ENCODE measurements around the gene SERHL2. TPM values are rescaled to one million over a fixed set of nuclear protein-coding genes. Genes with fewer than 3 reads are reported as not detected.
"Not testable (repeated sequence)": the region's sequence is repeated elsewhere in the genome, so short reads cannot be mapped to it uniquely, and the experiment has no call there.

SERHL2 gene
- total RNA-seq, 1 donor from 2014 or later, result 4.4 TPM

DNA sequence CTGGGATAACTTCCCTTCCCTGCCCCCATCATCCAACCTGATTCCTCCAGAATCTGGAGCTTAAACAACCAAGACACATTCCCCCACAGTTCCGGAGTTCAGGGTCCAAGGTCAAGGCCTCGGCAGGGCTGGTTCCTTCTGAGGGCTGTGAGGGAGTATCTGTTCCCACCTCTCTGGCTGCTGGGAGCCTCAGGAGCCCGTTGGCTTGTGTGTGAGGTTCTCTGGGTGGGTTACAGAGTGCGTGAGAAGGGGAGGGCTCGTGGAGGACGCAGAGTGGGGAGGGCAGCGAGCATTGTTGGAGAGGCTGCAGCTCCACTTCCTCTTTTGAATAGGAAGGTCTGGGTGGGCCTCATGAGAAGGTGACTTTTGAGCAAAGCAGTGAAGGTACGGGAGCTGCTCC, 8.5 kb downstream of the SERHL2 start:
- intact Hi-C loops (cut with DNase I), result no loop called here
- H3K27me3 ChIP-seq, result no peaks in the 10 kb centered on the region
- H3K9me3 ChIP-seq, result no peaks in the 10 kb centered on the region
- no peak overlapping the region for H3K4me3 ChIP-seq
- no peak overlapping the region for H3K27ac ChIP-seq
- H3K36me3 ChIP-seq, result no peaks in the 10 kb centered on the region
- peaks cover 12% of the 10 kb centered on the region for H3K4me1 ChIP-seq
- DNase-seq (ENCODE audit: extremely low spot score in 2 of 2), result no peak
- TF ChIP-seq POLR2AphosphoS5 (IDR thresholded peaks at IDR 0.05; ENCODE audit: insufficient read depth in 1 of 2, low read depth in 1 of 2), result no peak
- TF ChIP-seq, protein P1, sequence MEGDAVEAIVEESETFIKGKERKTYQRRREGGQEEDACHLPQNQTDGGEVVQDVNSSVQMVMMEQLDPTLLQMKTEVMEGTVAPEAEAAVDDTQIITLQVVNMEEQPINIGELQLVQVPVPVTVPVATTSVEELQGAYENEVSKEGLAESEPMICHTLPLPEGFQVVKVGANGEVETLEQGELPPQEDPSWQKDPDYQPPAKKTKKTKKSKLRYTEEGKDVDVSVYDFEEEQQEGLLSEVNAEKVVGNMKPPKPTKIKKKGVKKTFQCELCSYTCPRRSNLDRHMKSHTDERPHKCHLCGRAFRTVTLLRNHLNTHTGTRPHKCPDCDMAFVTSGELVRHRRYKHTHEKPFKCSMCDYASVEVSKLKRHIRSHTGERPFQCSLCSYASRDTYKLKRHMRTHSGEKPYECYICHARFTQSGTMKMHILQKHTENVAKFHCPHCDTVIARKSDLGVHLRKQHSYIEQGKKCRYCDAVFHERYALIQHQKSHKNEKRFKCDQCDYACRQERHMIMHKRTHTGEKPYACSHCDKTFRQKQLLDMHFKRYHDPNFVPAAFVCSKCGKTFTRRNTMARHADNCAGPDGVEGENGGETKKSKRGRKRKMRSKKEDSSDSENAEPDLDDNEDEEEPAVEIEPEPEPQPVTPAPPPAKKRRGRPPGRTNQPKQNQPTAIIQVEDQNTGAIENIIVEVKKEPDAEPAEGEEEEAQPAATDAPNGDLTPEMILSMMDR (IDR thresholded peaks at IDR 0.05), result no peak
- TF ChIP-seq POLR2A (IDR thresholded peaks at IDR 0.05), result no peak

DNA sequence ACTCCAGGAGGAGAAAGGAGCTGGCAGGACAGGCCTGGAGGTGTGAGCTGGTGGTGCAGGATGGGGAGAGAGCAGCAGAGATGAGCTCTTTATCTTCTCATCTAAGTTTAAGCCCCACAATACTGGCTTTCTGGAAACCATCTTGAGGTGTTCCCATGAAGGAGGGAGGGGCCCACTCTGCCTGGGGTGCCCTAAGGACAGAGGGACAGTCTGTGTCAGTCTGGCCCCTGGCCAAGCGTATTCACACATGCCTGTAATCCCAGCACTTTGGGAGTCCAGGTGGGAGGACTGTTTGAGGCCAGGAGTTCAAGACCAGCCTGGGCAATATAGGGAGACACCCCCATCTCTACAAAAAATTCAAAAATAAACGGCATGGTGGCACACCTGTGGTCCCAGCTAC, 8.9 kb downstream of the SERHL2 start:
- Histone ChIP-seq H3K4me1 (peaks cover 12% of the 10 kb centered on the region), H3K4me3 (no peak overlapping the region), H3K36me3 (no peaks in the 10 kb centered on the region), H3K27me3 (no peaks in the 10 kb centered on the region), H3K27ac (no peak overlapping the region), H3K9me3 (no peaks in the 10 kb centered on the region)
- intact Hi-C loops (cut with DNase I), result no loop called here
- TF ChIP-seq POLR2AphosphoS5 (IDR thresholded peaks at IDR 0.05; ENCODE audit: insufficient read depth in 1 of 2, low read depth in 1 of 2), result no peak
- TF ChIP-seq POLR2A (IDR thresholded peaks at IDR 0.05), result no peak
- TF ChIP-seq, protein P1 (IDR thresholded peaks at IDR 0.05), result no peak
- DNase-seq (ENCODE audit: extremely low spot score in 2 of 2), result no peak

DNA sequence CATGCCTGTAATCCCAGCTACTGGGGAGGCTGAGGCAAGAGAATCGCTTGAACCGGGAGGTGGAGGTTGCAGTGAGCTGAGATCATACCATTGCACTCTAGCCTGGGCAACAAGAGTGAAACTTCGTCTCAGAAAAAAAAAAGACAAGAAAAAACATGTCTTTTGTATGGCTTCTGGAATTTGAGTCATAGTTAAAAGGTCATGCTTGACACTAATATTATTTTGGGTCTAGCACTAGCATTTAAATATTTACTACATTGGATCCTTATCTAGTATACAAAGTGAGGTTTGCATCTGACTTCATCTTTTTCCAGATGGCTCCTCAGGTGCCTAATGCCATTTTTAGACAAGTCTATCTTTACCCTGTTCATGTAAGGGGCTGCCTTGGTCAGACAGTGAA, 10.2 kb downstream of the SERHL2 start:
- peaks cover 12% of the 10 kb centered on the region for H3K4me1 ChIP-seq
- H3K4me3 ChIP-seq; H3K27ac ChIP-seq; H3K36me3 ChIP-seq; H3K27me3 ChIP-seq; DNase-seq (ENCODE audit: extremely low spot score in 2 of 2); H3K9me3 ChIP-seq; intact Hi-C loops (cut with DNase I): not testable (repeated sequence)

DNA sequence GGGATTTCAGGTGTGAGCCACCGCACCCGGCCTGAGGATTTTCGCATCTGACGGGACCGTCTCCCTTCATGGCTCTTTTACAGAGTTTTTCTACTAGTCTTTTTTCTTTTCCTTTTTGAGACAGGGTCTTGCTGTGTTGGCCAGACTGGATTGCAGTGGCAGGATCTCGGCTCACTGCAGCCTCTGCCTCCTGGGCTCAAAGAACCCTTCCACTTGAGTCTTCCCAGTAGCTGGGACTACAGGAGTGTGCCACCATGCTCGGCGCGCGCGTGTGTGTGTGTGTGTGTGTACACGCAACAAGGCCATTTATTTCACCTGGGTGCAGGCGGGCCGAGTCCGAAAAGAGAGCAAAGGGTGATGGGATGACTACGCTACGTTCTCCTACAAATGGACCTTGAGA, 10.9 kb downstream of the SERHL2 start:
- intact Hi-C loops (cut with DNase I), result no loop called here
- H3K27ac ChIP-seq, result no peak overlapping the region
- H3K27me3 ChIP-seq, result no peaks in the 10 kb centered on the region
- H3K9me3 ChIP-seq, result no peaks in the 10 kb centered on the region
- peaks cover 12% of the 10 kb centered on the region for H3K4me1 ChIP-seq
- TF ChIP-seq, protein P1 (IDR thresholded peaks at IDR 0.05), result no peak
- TF ChIP-seq POLR2AphosphoS5 (IDR thresholded peaks at IDR 0.05; ENCODE audit: insufficient read depth in 1 of 2, low read depth in 1 of 2) (no peak), POLR2A (IDR thresholded peaks at IDR 0.05) (no peak)
- DNase-seq (ENCODE audit: extremely low spot score in 2 of 2), result no peak
- no peaks in the 10 kb centered on the region for H3K36me3 ChIP-seq
- H3K4me3 ChIP-seq, result no peak overlapping the region

DNA sequence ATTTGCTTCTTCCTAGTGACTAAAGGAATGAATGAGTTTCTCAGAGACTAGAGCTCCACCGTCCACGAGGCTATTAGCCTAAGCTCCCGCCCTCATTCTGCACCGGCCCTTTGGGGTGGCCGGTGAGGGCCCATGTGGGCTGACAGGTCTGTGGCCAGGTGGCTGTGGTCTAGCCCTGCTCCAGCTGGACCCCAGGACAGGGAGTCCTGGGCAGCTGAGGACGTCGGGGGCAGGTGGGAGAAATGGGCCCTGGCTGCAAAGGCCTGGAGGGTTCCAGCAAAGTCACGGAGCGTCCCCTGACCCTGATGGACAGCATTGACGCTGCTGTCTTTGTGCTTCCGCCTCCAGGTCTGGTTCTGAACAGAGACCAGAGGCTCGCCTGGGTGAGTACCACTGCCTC, 12.2 kb downstream of the SERHL2 start:
- no peaks in the 10 kb centered on the region for H3K27me3 ChIP-seq
- no peak overlapping the region for H3K4me3 ChIP-seq
- TF ChIP-seq POLR2AphosphoS5 (IDR thresholded peaks at IDR 0.05; ENCODE audit: insufficient read depth in 1 of 2, low read depth in 1 of 2), result no peak
- TF ChIP-seq POLR2A (IDR thresholded peaks at IDR 0.05), result no peak
- TF ChIP-seq, protein P1 (IDR thresholded peaks at IDR 0.05), result no peak
- intact Hi-C loops (cut with DNase I), result no loop called here
- no peak for DNase-seq (ENCODE audit: extremely low spot score in 2 of 2)
- no peak overlapping the region for H3K27ac ChIP-seq
- H3K9me3 ChIP-seq, result no peaks in the 10 kb centered on the region
- peaks cover 12% of the 10 kb centered on the region for H3K4me1 ChIP-seq
- H3K36me3 ChIP-seq, result no peaks in the 10 kb centered on the region

DNA sequence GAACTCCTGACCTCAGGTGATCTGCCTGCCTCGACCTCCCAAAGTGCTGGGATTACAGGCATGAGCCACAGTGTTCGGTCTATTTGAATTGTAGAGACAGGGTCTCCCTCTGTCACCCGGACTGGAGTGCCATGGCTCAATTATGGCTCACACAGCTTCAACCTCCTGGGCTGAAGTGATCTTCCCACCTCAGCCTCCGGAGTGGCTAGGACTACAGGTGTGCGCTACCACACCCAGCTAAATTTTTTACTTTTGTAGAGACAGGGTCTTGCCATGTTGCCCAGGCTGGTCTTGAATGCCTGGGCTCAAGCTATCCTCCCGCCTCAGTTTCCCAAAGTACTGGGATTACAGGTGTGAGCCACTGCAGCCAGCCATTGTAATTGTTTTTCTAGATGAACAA, 14.2 kb downstream of the SERHL2 start:
- H3K36me3 ChIP-seq; H3K4me1 ChIP-seq; DNase-seq (ENCODE audit: extremely low spot score in 2 of 2); H3K9me3 ChIP-seq; H3K4me3 ChIP-seq; H3K27me3 ChIP-seq; H3K27ac ChIP-seq; intact Hi-C loops (cut with DNase I): not testable (repeated sequence)

DNA sequence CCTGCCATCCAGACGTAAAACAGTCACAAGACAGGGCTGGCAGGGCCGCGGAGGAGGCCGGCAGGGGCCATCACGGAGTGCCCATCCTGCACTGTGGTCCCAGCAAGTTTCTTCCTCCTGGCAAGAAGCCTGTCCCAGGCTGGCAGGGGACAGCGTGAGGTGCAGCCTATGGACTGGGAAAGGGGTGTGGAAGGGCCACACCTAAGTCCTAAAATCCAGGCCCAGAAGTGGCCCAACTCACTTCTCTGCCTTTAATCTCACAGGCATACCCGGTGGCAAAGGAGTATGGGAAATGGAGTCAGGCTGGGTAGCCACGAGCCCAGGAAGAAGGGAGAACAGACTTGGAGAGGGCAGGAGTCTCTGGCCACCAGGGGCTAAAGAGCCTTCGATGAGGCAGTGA, 16.8 kb downstream of the SERHL2 start:
- H3K27ac ChIP-seq; H3K4me3 ChIP-seq; H3K9me3 ChIP-seq; intact Hi-C loops (cut with DNase I); H3K27me3 ChIP-seq; H3K4me1 ChIP-seq; DNase-seq (ENCODE audit: extremely low spot score in 2 of 2): not testable (repeated sequence)
- peaks cover 0 to 10% of the 10 kb centered on the region in 2 donors for H3K36me3 ChIP-seq

DNA sequence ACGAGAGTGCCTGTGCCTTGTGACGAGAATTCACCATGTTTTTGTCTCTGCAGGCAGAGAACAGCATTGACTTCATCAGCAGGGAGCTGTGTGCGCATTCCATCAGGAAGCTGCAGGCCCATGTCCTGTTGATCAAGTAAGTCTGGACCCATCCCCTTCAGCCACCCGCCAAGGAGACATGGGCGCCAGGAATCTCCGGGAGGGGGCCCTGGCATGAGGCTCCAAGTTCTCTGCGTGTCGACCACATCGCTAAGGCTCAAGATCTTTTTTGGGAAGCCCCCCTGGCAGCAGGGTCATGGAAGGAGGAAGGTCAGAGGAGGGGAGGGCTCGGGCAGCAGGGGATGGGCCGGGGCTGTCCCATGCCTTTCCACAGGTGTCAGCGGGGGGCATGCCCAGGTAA, 17.3 kb downstream of the SERHL2 start:
- H3K27ac ChIP-seq; intact Hi-C loops (cut with DNase I); H3K4me3 ChIP-seq; H3K27me3 ChIP-seq; H3K9me3 ChIP-seq; DNase-seq (ENCODE audit: extremely low spot score in 2 of 2); H3K4me1 ChIP-seq: not testable (repeated sequence)
- H3K36me3 ChIP-seq, result peaks cover 0 to 10% of the 10 kb centered on the region in 2 donors

DNA sequence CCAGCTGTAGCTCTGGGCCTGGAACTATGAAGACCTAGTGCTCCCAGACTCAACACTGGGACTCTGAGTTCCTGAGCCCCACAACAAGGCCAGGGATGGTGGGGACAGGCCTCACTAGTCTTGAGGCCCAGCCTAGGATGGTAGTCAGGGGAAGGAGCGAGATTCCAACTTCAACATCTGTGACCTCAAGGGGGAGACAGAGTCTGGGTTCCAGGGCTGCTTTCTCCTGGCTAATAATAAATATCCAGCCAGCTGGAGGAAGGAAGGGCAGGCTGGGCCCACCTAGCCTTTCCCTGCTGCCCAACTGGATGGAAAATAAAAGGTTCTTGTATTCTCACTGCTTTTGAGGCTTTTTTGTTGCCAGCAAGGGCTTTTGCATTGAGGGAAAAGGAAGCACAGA, 20.3 kb downstream of the SERHL2 start:
- H3K36me3 ChIP-seq, result peaks cover 0 to 20% of the 10 kb centered on the region in 2 donors
- H3K27ac ChIP-seq; H3K4me3 ChIP-seq; intact Hi-C loops (cut with DNase I); H3K27me3 ChIP-seq; H3K9me3 ChIP-seq; DNase-seq (ENCODE audit: extremely low spot score in 2 of 2); H3K4me1 ChIP-seq: not testable (repeated sequence)

All from vagina (tissue), 2 donors.